Liver (tissue), 9 donors: ENCODE results near the gene ADGRV1. TPM values are rescaled to one million over a fixed set of nuclear protein-coding genes. Genes with fewer than 3 reads are reported as not detected.
A peak's percentile ranks its signal among the peaks of the same experiment; 100 is the strongest.

ENCODE experiments used
- DNase-seq: peaks from one replicate; pipeline ENCODE4 v3.0.0-alpha.2; 2017; ENCODE audit warnings: low spot score
- H3K27ac ChIP-seq, 2 donors: one replicate each; pipeline ENCODE4 v1.7.0; 2013; ENCODE audit warnings: inconsistent platforms in 2 of 2, low read length in 2 of 2, control low read depth in 1 of 2, low read depth in 1 of 2, mild to moderate bottlenecking in 1 of 2
- H3K27me3 ChIP-seq, 4 donors: one replicate each; pipeline versions ENCODE4 v1.6.1 to v1.7.0; 2013; ENCODE audit warnings: low read length in 3 of 4, inconsistent platforms in 1 of 4, mild to moderate bottlenecking in 1 of 4, moderate library complexity in 1 of 4; ENCODE audit not compliant: control insufficient read depth in 4 of 4, insufficient read depth in 4 of 4
- H3K36me3 ChIP-seq, 4 donors: one replicate each; pipeline versions ENCODE4 v1.6.1 to v1.7.0; 2013; ENCODE audit warnings: low read length in 3 of 4, mild to moderate bottlenecking in 3 of 4, low read depth in 1 of 4, moderate library complexity in 1 of 4; ENCODE audit not compliant: control insufficient read depth in 4 of 4, insufficient read depth in 3 of 4
- H3K4me1 ChIP-seq, 4 donors: one replicate each; pipeline versions ENCODE4 v1.6.1 to v1.7.0; 2013; ENCODE audit warnings: low read length in 3 of 4, mild to moderate bottlenecking in 3 of 4, moderate library complexity in 1 of 4; ENCODE audit not compliant: control insufficient read depth in 4 of 4, insufficient read depth in 4 of 4
- H3K4me3 ChIP-seq, 3 donors: one replicate each; pipeline versions ENCODE4 v1.6.1 to v1.7.0; 2013; ENCODE audit warnings: low read length in 3 of 3, control low read depth in 1 of 3, low read depth in 1 of 3, mild to moderate bottlenecking in 1 of 3
- H3K9ac ChIP-seq, 2 donors: one replicate each; pipeline ENCODE4 v1.7.0; 2013; ENCODE audit warnings: low read length in 2 of 2, mild to moderate bottlenecking in 2 of 2, moderate library complexity in 2 of 2, control low read depth in 1 of 2, low read depth in 1 of 2
- H3K9me3 ChIP-seq, 4 donors: one replicate each; pipeline versions ENCODE4 v1.6.1 to v1.7.0; 2013; ENCODE audit warnings: low read length in 3 of 4; ENCODE audit not compliant: control insufficient read depth in 4 of 4
- ATF3 ChIP-seq: IDR thresholded peaks from 2 replicates; pipeline ENCODE4 v1.6.1; 2016; ENCODE audit warnings: antibody characterized with exemption
- CTCF ChIP-seq: fragments of 150-350 bp; IDR thresholded peaks from 2 replicates; pipeline ENCODE4 v1.5.1; 2017; ENCODE audit warnings: improper control_type of control experiment, low read depth, low read length; ENCODE audit not compliant: missing input control
- FOXA2 ChIP-seq: IDR thresholded peaks from 2 replicates; pipeline ENCODE4 v1.6.1; 2016; ENCODE audit warnings: antibody characterized with exemption
- HNF4A ChIP-seq, 2 donors: conservative IDR thresholded peaks; 2 replicates each; pipeline ENCODE4 v1.6.1; 2016; ENCODE audit warnings: antibody characterized with exemption in 2 of 2, mild to moderate bottlenecking in 2 of 2
- MAX ChIP-seq: IDR thresholded peaks from 2 replicates; pipeline ENCODE4 v1.6.1; 2016; ENCODE audit warnings: antibody characterized with exemption
- RAD21 ChIP-seq, 2 donors: IDR thresholded peaks; 2 replicates each; pipeline ENCODE4 v1.6.1; 2016; ENCODE audit warnings: antibody characterized with exemption in 2 of 2, mild to moderate bottlenecking in 2 of 2
- RXRA ChIP-seq, 2 donors: IDR thresholded peaks; 2 replicates each; pipeline ENCODE4 v1.6.1; 2017 to 2018; ENCODE audit warnings: antibody characterized with exemption in 2 of 2, mild to moderate bottlenecking in 1 of 2
- SP1 ChIP-seq: IDR thresholded peaks from 2 replicates; pipeline ENCODE4 v1.6.1; 2018; ENCODE audit warnings: antibody characterized with exemption, mild to moderate bottlenecking
- TAF1 ChIP-seq: conservative IDR thresholded peaks from 2 replicates; pipeline ENCODE4 v1.6.1; 2016; ENCODE audit warnings: antibody characterized with exemption, mild to moderate bottlenecking
- YY1 ChIP-seq: IDR thresholded peaks from 2 replicates; pipeline ENCODE4 v1.6.1; 2016; ENCODE audit warnings: antibody characterized with exemption, mild to moderate bottlenecking
- ZBTB33 ChIP-seq: IDR thresholded peaks from 2 replicates; pipeline ENCODE4 v1.6.1; 2016; ENCODE audit warnings: antibody characterized with exemption
- WGBS: extraction: QIAGEN DNeasy Blood & Tissue Kit; methylation state at CpG from one replicate; pipeline ENCODE4 v1.1.7; 2013; 5-methylcytosine and 5-hydroxymethylcytosine counted together
- polyA plus RNA-seq, 2 donors: library from polyadenylated mRNA; stranded (reverse) in 1 of 2; unstranded in 1 of 2; fragments of 200-250 nt in 1 of 2; fragments of >200 nt in 1 of 2; fragmentation: Nextera tagmentation in 1 of 2; extraction: Ambion mirVana in 1 of 2; gene quantifications; one replicate each; pipeline versions ENCODE4 v1.2.1 to v1.2.3, GENCODE V29; 2013 to 2015
- total RNA-seq, 2 donors: library from RNA; depleted of rRNA; stranded (reverse); fragments of >200 nt; gene quantifications; one replicate each; pipeline ENCODE4 v1.2.3, GENCODE V29; 2014
- donor health status: healthy.
- donor health status: healthy.
- donor health status: healthy.
- donor health status: healthy.
- donor health status: healthy.

Gene ADGRV1
- total and polyA plus RNA-seq, 4 donors, result 5.1 to 15.5 (median 9.6) TPM

- no peak for DNase-seq
Measured at GRCh38 chr5:90930062-90930461, 371.5 kb downstream of the ADGRV1 start.

GRCh38 chr5:90930756-90931431 is 372.3 kb downstream of the ADGRV1 start:
- H3K9me3 ChIP-seq, result no peaks in the 10 kb centered on the region
- peak overlapping the region; percentile 86 to 90 for H3K27ac ChIP-seq
- H3K4me3 ChIP-seq, result no peak overlapping the region
- peaks cover 0 to 19% (median 10%) of the 10 kb centered on the region in 4 donors for H3K4me1 ChIP-seq
- H3K9ac ChIP-seq, result peak overlapping the region; percentile 54 to 94
- H3K27me3 ChIP-seq, result no peaks in the 10 kb centered on the region
- WGBS, result 44% methylated on average over 4 of the region's 4 CpGs
- no peaks in the 10 kb centered on the region for H3K36me3 ChIP-seq
- peak; percentile 32 for TF ChIP-seq YY1
- no peak for TF ChIP-seq ATF3
- peak; percentile 23 for TF ChIP-seq TAF1
- DNase-seq, result no peak

More at GRCh38 chr5:90930062-90930461, 371.5 kb downstream of the ADGRV1 start:
- H3K4me3 ChIP-seq, result no peak overlapping the region
- H3K9me3 ChIP-seq, result no peaks in the 10 kb centered on the region
- peaks cover 0 to 19% (median 10%) of the 10 kb centered on the region in 4 donors for H3K4me1 ChIP-seq
- H3K36me3 ChIP-seq, result no peaks in the 10 kb centered on the region
- 28% methylated on average over 5 of the region's 5 CpGs for WGBS
- H3K9ac ChIP-seq, result peak overlapping the region; percentile 45 to 54
- H3K27me3 ChIP-seq, result no peaks in the 10 kb centered on the region
- TF ChIP-seq YY1 (peak; percentile 31), CTCF (no peak), MAX (no peak), RAD21 (IDR thresholded peaks at IDR 0.05) (peak in 1 of 2 donors; percentile 39), HNF4A (conservative IDR thresholded peaks at IDR 0.05) (peak in 1 of 2 donors; percentile 20), FOXA2 (peak; percentile 48)
- H3K27ac ChIP-seq, result peak overlapping the region; percentile 86 to 90

GRCh38 chr5:90932052-90932699 is 373.6 kb downstream of the ADGRV1 start:
- TF ChIP-seq YY1 (peak; percentile 39), ZBTB33 (no peak), SP1 (peak; percentile 53), TAF1 (no peak), RAD21 (IDR thresholded peaks at IDR 0.05) (peak; percentile 98 to 99), CTCF (peak; percentile 85), RXRA (IDR thresholded peaks at IDR 0.05) (peak in 1 of 2 donors; percentile 36), HNF4A (conservative IDR thresholded peaks at IDR 0.05) (peak in 1 of 2 donors; percentile 11)
- 4% methylated on average over 4 of the region's 4 CpGs for WGBS
- no peak overlapping the region for H3K4me3 ChIP-seq
- no peaks in the 10 kb centered on the region for H3K27me3 ChIP-seq
- H3K36me3 ChIP-seq, result no peaks in the 10 kb centered on the region
- H3K9ac ChIP-seq, result peak overlapping the region; percentile 47 to 94
- no peaks in the 10 kb centered on the region for H3K9me3 ChIP-seq
- no peak for DNase-seq
- peak overlapping the region; percentile 86 to 90 for H3K27ac ChIP-seq
- H3K4me1 ChIP-seq, result peaks cover 0 to 19% (median 10%) of the 10 kb centered on the region in 4 donors
